Fibroblast of lung (primary cell): Measurements from ENCODE around the gene CCDC69.

Source experiments
- CTCF ChIP-seq, 2 donors: IDR thresholded peaks in 1 of 2; conservative IDR thresholded peaks in 1 of 2; 1 replicate in 1 of 2; 2 replicates in 1 of 2; pipeline ENCODE4 v1.5.1; 2011 to 2012; ENCODE audit warnings: low read length in 2 of 2, control low read depth in 1 of 2, inconsistent platforms in 1 of 2, low read depth in 1 of 2, mild to moderate bottlenecking in 1 of 2
- EZH2 ChIP-seq: IDR thresholded peaks from 2 replicates; pipeline ENCODE4 v1.5.1; 2012; ENCODE audit warnings: low read length, control low read depth, mild to moderate bottlenecking; ENCODE audit errors: missing control alignments

GRCh38 chr5:151222054-151222789, 1.7 kb downstream of the CCDC69 start:
- no peak for TF ChIP-seq CTCF (conservative IDR thresholded peaks at IDR 0.05 in 1 of 2, IDR thresholded peaks at IDR 0.05 in 1 of 2; ENCODE audit: low read depth in 1 of 2, low read length in 2 of 2)
- TF ChIP-seq EZH2, result no peak
